Hepatocyte (in vitro differentiated cells): Measurements from ENCODE around the gene PSMA3.

ENCODE experiments used
- CTCF ChIP-seq: fragments of 200-600 bp; sonication (generic); IDR thresholded peaks from 2 replicates; pipeline ENCODE4 v1.5.1; 2016; ENCODE audit warnings: antibody characterized with exemption, mild to moderate bottlenecking; ENCODE audit not compliant: poor library complexity
- EZH2 ChIP-seq: fragments of 200-600 bp; sonication (generic); IDR thresholded peaks from 2 replicates; pipeline ENCODE4 v1.6.1; 2016; ENCODE audit warnings: antibody characterized with exemption, mild to moderate bottlenecking, borderline replicate concordance

- TF ChIP-seq CTCF (no peak), EZH2 (no peak)
These were observed 6.1 kb upstream of the PSMA3 start for GRCh38 chr14:58238252-58239243.
